SU-DHL-6 (cell line): ENCODE results near the gene CCDC86.

Source experiments
- EZH2phosphoT487 ChIP-seq: fragments of 200-600 bp; sonication (generic), shearing (Covaris generic); conservative IDR thresholded peaks from 2 replicates; pipeline ENCODE4 v1.6.1; 2018; ENCODE audit warnings: mild to moderate bottlenecking, antibody characterized with exemption, low read length, moderate library complexity, mixed read lengths
- TF ChIP-seq, protein P1 (sequence below): fragments of 200-600 bp; sonication (generic); IDR thresholded peaks from one replicate; pipeline ENCODE4 v1.5.1; 2017; ENCODE audit warnings: antibody characterized with exemption, mild to moderate bottlenecking, low read length, moderate library complexity; ENCODE audit not compliant: insufficient read depth, poor library complexity, severe bottlenecking

GRCh38 chr11:60872961-60873524 is 31.1 kb downstream of the CCDC86 start:
- TF ChIP-seq, protein P1, sequence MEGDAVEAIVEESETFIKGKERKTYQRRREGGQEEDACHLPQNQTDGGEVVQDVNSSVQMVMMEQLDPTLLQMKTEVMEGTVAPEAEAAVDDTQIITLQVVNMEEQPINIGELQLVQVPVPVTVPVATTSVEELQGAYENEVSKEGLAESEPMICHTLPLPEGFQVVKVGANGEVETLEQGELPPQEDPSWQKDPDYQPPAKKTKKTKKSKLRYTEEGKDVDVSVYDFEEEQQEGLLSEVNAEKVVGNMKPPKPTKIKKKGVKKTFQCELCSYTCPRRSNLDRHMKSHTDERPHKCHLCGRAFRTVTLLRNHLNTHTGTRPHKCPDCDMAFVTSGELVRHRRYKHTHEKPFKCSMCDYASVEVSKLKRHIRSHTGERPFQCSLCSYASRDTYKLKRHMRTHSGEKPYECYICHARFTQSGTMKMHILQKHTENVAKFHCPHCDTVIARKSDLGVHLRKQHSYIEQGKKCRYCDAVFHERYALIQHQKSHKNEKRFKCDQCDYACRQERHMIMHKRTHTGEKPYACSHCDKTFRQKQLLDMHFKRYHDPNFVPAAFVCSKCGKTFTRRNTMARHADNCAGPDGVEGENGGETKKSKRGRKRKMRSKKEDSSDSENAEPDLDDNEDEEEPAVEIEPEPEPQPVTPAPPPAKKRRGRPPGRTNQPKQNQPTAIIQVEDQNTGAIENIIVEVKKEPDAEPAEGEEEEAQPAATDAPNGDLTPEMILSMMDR: no peak
- TF ChIP-seq EZH2phosphoT487: no peak
